H1 (cell line): ENCODE data around the gene RCAN2. TPM values are rescaled to one million over a fixed set of nuclear protein-coding genes. Genes with fewer than 3 reads are reported as not detected.

Source experiments
- CTCF ChIA-PET: fragments of 300-600 bp; sonication (Branson Sonifier 250); formaldehyde crosslinking; loops from one replicate; lab custom pipeline; 2021; ENCODE audit not compliant: partially characterized antibody; lab: Charles Lee
- POLR2A ChIA-PET: fragments of 300-600 bp; sonication (Branson Sonifier 250); formaldehyde crosslinking; loops from one replicate; lab custom pipeline; 2021; ENCODE audit warnings: inconsistent platforms; ENCODE audit not compliant: partially characterized antibody; lab: Charles Lee
- DNase-seq, 2 experiments: peaks; one replicate each; pipeline versions ENCODE4 v3.0.0 to v3.0.0-alpha.2; 2010 to 2022; ENCODE audit warnings: low spot score in 2 of 2, low read depth in 1 of 2, mixed read lengths in 1 of 2
- FAIRE-seq: peaks from 2 replicates; lab custom pipeline; 2011; peaks lifted over from hg19 to GRCh38; lab: Jason Lieb, UNC
- H2AFZ ChIP-seq: 2 replicates; pipeline ENCODE4 v1.8.1; 2012; ENCODE audit warnings: low read length, inconsistent platforms
- H2AK5ac ChIP-seq: 2 replicates; pipeline ENCODE4 v1.6.1; 2013; ENCODE audit warnings: low read depth, low read length
- H2BK120ac ChIP-seq: replicated peaks from 2 replicates; pipeline ENCODE3; 2013; ENCODE audit warnings: low read depth, low read length, inconsistent platforms
- H2BK12ac ChIP-seq: 2 replicates; pipeline ENCODE4 v1.6.1; 2013; ENCODE audit warnings: low read depth, low read length
- H2BK15ac ChIP-seq: 2 replicates; pipeline ENCODE4 v1.6.1; 2013; ENCODE audit warnings: low read length
- H2BK20ac ChIP-seq: 2 replicates; pipeline ENCODE4 v1.6.1; 2013; ENCODE audit warnings: low read length
- H2BK5ac ChIP-seq: 2 replicates; pipeline ENCODE4 v1.6.1; 2013; ENCODE audit warnings: low read depth, low read length
- H3K14ac ChIP-seq: 2 replicates; pipeline ENCODE4 v1.6.1; 2013; ENCODE audit warnings: inconsistent platforms; ENCODE audit not compliant: insufficient read length
- H3K18ac ChIP-seq: 2 replicates; pipeline ENCODE4 v1.6.1; 2013; ENCODE audit warnings: low read length; ENCODE audit errors: extremely low read depth
- H3K23ac ChIP-seq: 2 replicates; pipeline ENCODE4 v1.6.1; 2013; ENCODE audit warnings: inconsistent platforms; ENCODE audit not compliant: insufficient read length
- H3K23me2 ChIP-seq: 2 replicates; pipeline ENCODE4 v1.6.1; 2013; ENCODE audit warnings: low read depth, low read length
- H3K27ac ChIP-seq: 2 replicates; pipeline ENCODE4 v1.6.1; 2011; ENCODE audit warnings: low read depth, low read length, inconsistent platforms
- H3K27me3 ChIP-seq, 4 experiments: replicated peaks in 1 of 4; 1 replicate in 1 of 4; 2 replicates in 3 of 4; pipeline versions ENCODE4 v1.6.1 to v1.8.1; 2011 to 2013; ENCODE audit warnings: low read length in 3 of 4, mild to moderate bottlenecking in 3 of 4, inconsistent platforms in 2 of 4, mixed read lengths in 2 of 4, moderate library complexity in 1 of 4; ENCODE audit not compliant: control insufficient read depth in 3 of 4, insufficient read depth in 3 of 4; ENCODE audit errors: extremely low read depth in 1 of 4
- H3K36me3 ChIP-seq, 4 experiments: 2 replicates each; pipeline versions ENCODE4 v1.6.1 to v1.8.1; 2011 to 2013; ENCODE audit warnings: mild to moderate bottlenecking in 4 of 4, low read length in 3 of 4, moderate library complexity in 2 of 4, control low read depth in 1 of 4, inconsistent platforms in 1 of 4; ENCODE audit not compliant: insufficient read depth in 4 of 4, control insufficient read depth in 2 of 4
- H3K4ac ChIP-seq: replicated peaks from 2 replicates; pipeline ENCODE3; 2013; ENCODE audit warnings: low read length, low read depth, mixed read lengths, inconsistent platforms; ENCODE audit not compliant: insufficient read length
- H3K4me1 ChIP-seq, 4 experiments: replicated peaks in 1 of 4; 1 replicate in 1 of 4; 2 replicates in 3 of 4; pipeline versions ENCODE4 v1.6.1 to v1.8.1; 2011 to 2013; ENCODE audit warnings: low read length in 3 of 4, inconsistent platforms in 2 of 4, mixed read lengths in 1 of 4; ENCODE audit not compliant: insufficient read depth in 4 of 4, control insufficient read depth in 3 of 4
- H3K4me2 ChIP-seq, 2 experiments: 2 replicates each; pipeline versions ENCODE4 v1.6.1 to v1.8.1; 2011 to 2013; ENCODE audit warnings: low read depth in 2 of 2, low read length in 2 of 2, control low read depth in 1 of 2, inconsistent platforms in 1 of 2, mild to moderate bottlenecking in 1 of 2; ENCODE audit not compliant: insufficient read depth in 1 of 2
- H3K4me3 ChIP-seq, 4 experiments: fragments of 200-600, 300-600 bp in 1 of 4; sonication (generic), shearing (Covaris generic), sonication (Bioruptor Twin) in 1 of 4; 2 replicates each; pipeline versions ENCODE4 v1.5.1 to v1.8.1; 2011 to 2016; ENCODE audit warnings: low read length in 4 of 4, low read depth in 3 of 4, control low read depth in 2 of 4, inconsistent platforms in 2 of 4, mild to moderate bottlenecking in 2 of 4, mixed read lengths in 1 of 4, moderate library complexity in 1 of 4; ENCODE audit not compliant: insufficient read depth in 2 of 4; ENCODE audit errors: extremely low read depth in 1 of 4
- H3K56ac ChIP-seq: replicated peaks from 2 replicates; pipeline ENCODE3; 2013; ENCODE audit warnings: low read depth, mild to moderate bottlenecking, mixed read lengths, low read length, inconsistent platforms; ENCODE audit not compliant: insufficient read length
- H3K79me1 ChIP-seq: 2 replicates; pipeline ENCODE4 v1.6.1; 2013; ENCODE audit warnings: low read depth, low read length, control low read depth
- H3K79me2 ChIP-seq, 2 experiments: 2 replicates each; pipeline versions ENCODE4 v1.6.1 to v1.8.1; 2012 to 2013; ENCODE audit warnings: low read length in 2 of 2, mild to moderate bottlenecking in 2 of 2, inconsistent platforms in 1 of 2; ENCODE audit not compliant: insufficient read depth in 2 of 2, control insufficient read depth in 1 of 2
- H3K9ac ChIP-seq, 4 experiments: replicated peaks in 1 of 4; 1 replicate in 1 of 4; 2 replicates in 3 of 4; pipeline versions ENCODE4 v1.6.1 to v1.8.1; 2011 to 2013; ENCODE audit warnings: low read depth in 3 of 4, low read length in 3 of 4, control low read depth in 2 of 4, mild to moderate bottlenecking in 2 of 4, moderate library complexity in 2 of 4, inconsistent platforms in 1 of 4; ENCODE audit errors: extremely low read depth in 1 of 4
- H3K9me3 ChIP-seq, 2 experiments: 2 replicates each; pipeline versions ENCODE4 v1.6.1 to v1.8.1; 2012 to 2013; ENCODE audit warnings: mild to moderate bottlenecking in 2 of 2, moderate library complexity in 2 of 2, control low read depth in 1 of 2, inconsistent platforms in 1 of 2, low read depth in 1 of 2, low read length in 1 of 2, mixed read lengths in 1 of 2; ENCODE audit not compliant: insufficient read depth in 2 of 2
- H4K20me1 ChIP-seq, 2 experiments: replicated peaks in 1 of 2; 2 replicates each; pipeline versions ENCODE3 to v1.8.1; 2011 to 2013; ENCODE audit warnings: inconsistent platforms in 2 of 2, low read length in 2 of 2, mild to moderate bottlenecking in 1 of 2; ENCODE audit not compliant: insufficient read depth in 2 of 2, control insufficient read depth in 1 of 2
- H4K5ac ChIP-seq: 2 replicates; pipeline ENCODE4 v1.6.1; 2013; ENCODE audit warnings: low read length, low read depth, mixed read lengths, inconsistent platforms; ENCODE audit not compliant: insufficient read length
- H4K8ac ChIP-seq: 2 replicates; pipeline ENCODE4 v1.8.0; 2013; ENCODE audit warnings: mild to moderate bottlenecking, moderate library complexity, low read length, inconsistent platforms; ENCODE audit not compliant: insufficient read depth; ENCODE audit errors: extremely low read depth
- H4K91ac ChIP-seq: replicated peaks from 2 replicates; pipeline ENCODE3; 2013; ENCODE audit warnings: low read length, mixed read lengths, inconsistent platforms; ENCODE audit not compliant: insufficient read length
- CEBPB ChIP-seq: IDR thresholded peaks from 2 replicates; pipeline ENCODE4 v1.6.1; 2012; ENCODE audit warnings: low read depth, low read length
- FOSL1 ChIP-seq: IDR thresholded peaks from 2 replicates; pipeline ENCODE4 v1.6.1; 2011; ENCODE audit warnings: mild to moderate bottlenecking, low read depth, low read length, moderate library complexity; ENCODE audit not compliant: insufficient read depth
- KDM5A ChIP-seq: fragments of 200-600 bp; IDR thresholded peaks from 2 replicates; pipeline ENCODE4 v1.7.1; 2012; ENCODE audit warnings: mild to moderate bottlenecking, low read length, inconsistent platforms, mixed read lengths
- NANOG ChIP-seq: IDR thresholded peaks from 2 replicates; pipeline ENCODE4 v1.6.1; 2011; ENCODE audit warnings: low read length, low read depth, mild to moderate bottlenecking, inconsistent platforms; ENCODE audit not compliant: insufficient read depth, poor library complexity, severe bottlenecking
- RAD21 ChIP-seq, 2 experiments: IDR thresholded peaks in 1 of 2; conservative IDR thresholded peaks in 1 of 2; 2 replicates each; pipeline ENCODE4 v1.6.1; 2011; ENCODE audit warnings: low read depth in 2 of 2, low read length in 2 of 2, improper control_type of control experiment in 1 of 2, inconsistent platforms in 1 of 2, mild to moderate bottlenecking in 1 of 2, moderate library complexity in 1 of 2
- SP2 ChIP-seq: IDR thresholded peaks from 2 replicates; pipeline ENCODE4 v1.6.1; 2012; ENCODE audit warnings: mild to moderate bottlenecking, low read length, inconsistent platforms
- WGBS, 2 experiments: shearing (Covaris generic) in 1 of 2; methylation state at CpG; one replicate each; pipeline versions ENCODE4 v1.1.6 to v1.1.7; 2013 to 2015; ENCODE audit warnings: low lambda C conversion rate in 2 of 2, mixed read lengths in 2 of 2, inconsistent platforms in 1 of 2, low coverage in 1 of 2, missing lambda C conversion rate in 1 of 2; ENCODE audit not compliant: insufficient replicate concordance in 2 of 2, insufficient coverage in 1 of 2, insufficient read length in 1 of 2; ENCODE audit errors: extremely low coverage in 1 of 2, missing lambda C conversion rate in 1 of 2; 5-methylcytosine and 5-hydroxymethylcytosine counted together
- polyA plus RNA-seq, 7 experiments: library from polyadenylated mRNA; depleted of rRNA in 3 of 7; stranded (reverse) in 5 of 7; unstranded in 2 of 7; fragments of >200 nt in 5 of 7; fragments of 200-250 nt in 2 of 7; gene quantifications; 1 replicate in 5 of 7; 2 replicates in 1 of 7; 4 replicates in 1 of 7; pipeline versions ENCODE4 v1.2.1 to v1.2.3, GENCODE V29; 2011 to 2013; ENCODE audit warnings: missing spikeins in 2 of 7, mixed read lengths in 2 of 7
- total RNA-seq: library from RNA; stranded (reverse); fragmentation: NEBNext Ultra II Directional; extraction: Animal tissue kit (Norgen Biotek cat#: 25700); gene quantifications from 2 replicates; pipeline ENCODE4 v1.2.1, GENCODE V29; 2021
- TF ChIP-seq, protein P1 (sequence below): IDR thresholded peaks from 2 replicates; pipeline ENCODE4 v1.6.1; 2011; ENCODE audit warnings: low read depth, mild to moderate bottlenecking, low read length; ENCODE audit not compliant: insufficient read depth
- TF ChIP-seq, protein P2 (sequence below): IDR thresholded peaks from 2 replicates; pipeline ENCODE4 v1.6.1; 2011; ENCODE audit warnings: low read length, improper control_type of control experiment

The RCAN2 gene
- total and polyA plus RNA-seq, 2 of the 8 experiments (the other 6 are each of a cell fraction or from before 2014, with no cell fraction given): 5.0 to 8.5 TPM

DNA sequence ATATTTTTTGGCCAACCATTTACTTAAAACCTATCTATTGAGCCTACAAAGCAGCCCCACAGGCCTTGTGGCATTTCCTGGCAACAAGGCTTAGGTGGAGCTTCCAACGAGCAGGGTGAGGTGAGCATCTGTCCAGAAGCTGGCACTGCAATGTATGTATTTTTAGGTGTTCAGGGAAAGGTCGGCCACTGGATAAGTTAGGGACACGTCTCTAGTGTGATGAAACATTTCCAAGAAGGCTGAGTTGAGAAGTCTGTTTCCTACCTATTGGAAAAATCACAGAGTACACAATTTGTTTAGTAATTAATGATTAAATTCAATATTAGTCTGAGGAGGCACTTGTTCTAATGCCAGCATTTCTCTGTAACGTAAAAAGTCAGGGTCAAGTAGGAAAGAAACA, 17.8 kb upstream of the RCAN2 start:
- Histone ChIP-seq H3K23ac (no peak overlapping the region), H3K4me2 (no peak overlapping the region), H3K23me2 (no peaks in the 10 kb centered on the region), H3K4me3 (no peak overlapping the region), H4K5ac (no peak overlapping the region), H2BK120ac (no peak overlapping the region), H3K36me3 (no peaks in the 10 kb centered on the region), H2BK20ac (no peak overlapping the region), H3K27ac (no peak overlapping the region), H3K56ac (no peak overlapping the region), H4K8ac (no peak overlapping the region), H2BK12ac (no peak overlapping the region), H3K14ac (no peak overlapping the region), H3K4me1 (no peaks in the 10 kb centered on the region), H2AFZ (no peak overlapping the region), H3K27me3 (no peaks in the 10 kb centered on the region), H3K79me1 (no peaks in the 10 kb centered on the region), H2BK15ac (no peak overlapping the region), H4K91ac (no peak overlapping the region), H3K9me3 (no peaks in the 10 kb centered on the region), H2AK5ac (no peak overlapping the region), H2BK5ac (no peak overlapping the region), H3K4ac (no peak overlapping the region), H3K79me2 (no peaks in the 10 kb centered on the region), H3K9ac (no peak overlapping the region), H3K18ac (no peak overlapping the region), H4K20me1 (no peaks in the 10 kb centered on the region)
- TF ChIP-seq FOSL1 (no peak), NANOG (no peak), KDM5A (no peak), RAD21 (IDR thresholded peaks at IDR 0.05 in 1 of 2, conservative IDR thresholded peaks at IDR 0.05 in 1 of 2; ENCODE audit: low read depth in 2 of 2, low read length in 2 of 2) (no peak), CEBPB (no peak), SP2 (no peak)
- TF ChIP-seq, protein P1, sequence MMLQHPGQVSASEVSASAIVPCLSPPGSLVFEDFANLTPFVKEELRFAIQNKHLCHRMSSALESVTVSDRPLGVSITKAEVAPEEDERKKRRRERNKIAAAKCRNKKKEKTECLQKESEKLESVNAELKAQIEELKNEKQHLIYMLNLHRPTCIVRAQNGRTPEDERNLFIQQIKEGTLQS: no peak
- TF ChIP-seq, protein P2, sequence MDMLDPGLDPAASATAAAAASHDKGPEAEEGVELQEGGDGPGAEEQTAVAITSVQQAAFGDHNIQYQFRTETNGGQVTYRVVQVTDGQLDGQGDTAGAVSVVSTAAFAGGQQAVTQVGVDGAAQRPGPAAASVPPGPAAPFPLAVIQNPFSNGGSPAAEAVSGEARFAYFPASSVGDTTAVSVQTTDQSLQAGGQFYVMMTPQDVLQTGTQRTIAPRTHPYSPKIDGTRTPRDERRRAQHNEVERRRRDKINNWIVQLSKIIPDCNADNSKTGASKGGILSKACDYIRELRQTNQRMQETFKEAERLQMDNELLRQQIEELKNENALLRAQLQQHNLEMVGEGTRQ: no peak
- WGBS, 2 experiments: 88% methylated on average over 4 of the region's 4 CpGs; no CpG with 5 or more reads in 1 of the 2 experiments
- ChIA-PET POLR2A (no interaction called here), CTCF (no interaction called here)
- DNase-seq: no peak
- FAIRE-seq: no peak
